Stomach (tissue), 4 donors: ENCODE data around the gene KCNK3.

Experiments used
- CTCF ChIP-seq, 7 experiments: fragments of 450-650 bp in 4 of 7; fragments of 200-600 bp in 3 of 7; sonication (generic) in 3 of 7; IDR thresholded peaks; one replicate each; pipeline ENCODE4 v1.5.1; 2016 to 2019; ENCODE audit warnings: antibody characterized with exemption in 7 of 7, control low read depth in 2 of 7, mild to moderate bottlenecking in 1 of 7
- EP300 ChIP-seq: sonication (generic); formaldehyde crosslinking; IDR thresholded peaks from one replicate; pipeline ENCODE4 v1.6.1; 2017; ENCODE audit warnings: antibody characterized with exemption

GRCh38 chr2:26758790-26759321, 66.3 kb downstream of the KCNK3 start:
- no peak for TF ChIP-seq EP300
- no peak for TF ChIP-seq CTCF (IDR thresholded peaks at IDR 0.05)
